ENCODE results near the gene PTPDC1.

PTPDC1 gene

GRCh38 chr9:94096819-94097577 is 12.7 kb downstream of the PTPDC1 start:
- H3K27me3 ChIP-seq (replicated peaks; ENCODE audit: control insufficient read depth, insufficient read depth, low read length) = no peaks in the 10 kb centered on the region
- no peak for DNase-seq (ENCODE audit: extremely low read depth, insufficient read length)
- no peak for TF ChIP-seq CTCF (IDR thresholded peaks at IDR 0.05; ENCODE audit: insufficient read depth, low read length, poor library complexity, severe bottlenecking)
- H3K36me3 ChIP-seq (ENCODE audit: control insufficient read depth, insufficient read depth, low read length) = no peaks in the 10 kb centered on the region
- H3K4me3 ChIP-seq (replicated peaks; ENCODE audit: low read depth, low read length) = no peak overlapping the region

DNA sequence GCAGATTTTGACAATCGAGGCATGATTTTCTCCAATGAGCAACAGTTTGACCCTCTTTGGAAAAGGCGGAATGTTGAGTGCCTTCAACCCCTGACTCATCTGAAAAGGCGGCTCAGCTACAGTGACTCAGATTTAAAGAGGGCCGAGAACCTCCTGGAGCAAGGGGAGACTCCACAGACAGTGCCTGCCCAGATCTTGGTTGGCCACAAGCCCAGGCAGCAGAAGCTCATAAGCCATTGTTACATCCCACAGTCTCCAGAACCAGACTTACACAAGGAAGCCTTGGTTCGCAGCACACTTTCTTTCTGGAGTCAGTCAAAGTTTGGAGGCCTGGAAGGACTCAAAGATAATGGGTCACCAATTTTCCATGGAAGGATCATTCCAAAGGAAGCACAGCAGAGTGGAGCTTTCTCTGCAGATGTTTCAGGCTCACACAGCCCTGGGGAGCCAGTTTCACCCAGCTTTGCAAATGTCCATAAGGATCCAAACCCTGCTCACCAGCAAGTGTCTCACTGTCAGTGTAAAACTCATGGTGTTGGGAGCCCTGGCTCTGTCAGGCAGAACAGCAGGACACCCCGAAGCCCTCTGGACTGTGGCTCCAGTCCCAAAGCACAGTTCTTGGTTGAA is 13.6 kb downstream of the PTPDC1 start:
- no peak for DNase-seq (ENCODE audit: extremely low read depth, insufficient read length)
- TF ChIP-seq CTCF (IDR thresholded peaks at IDR 0.05; ENCODE audit: insufficient read depth, low read length, poor library complexity, severe bottlenecking) = no peak
- no peaks in the 10 kb centered on the region for H3K27me3 ChIP-seq (replicated peaks; ENCODE audit: control insufficient read depth, insufficient read depth, low read length)
- no peak overlapping the region for H3K4me3 ChIP-seq (replicated peaks; ENCODE audit: low read depth, low read length)
- H3K36me3 ChIP-seq (ENCODE audit: control insufficient read depth, insufficient read depth, low read length) = no peaks in the 10 kb centered on the region

DNA sequence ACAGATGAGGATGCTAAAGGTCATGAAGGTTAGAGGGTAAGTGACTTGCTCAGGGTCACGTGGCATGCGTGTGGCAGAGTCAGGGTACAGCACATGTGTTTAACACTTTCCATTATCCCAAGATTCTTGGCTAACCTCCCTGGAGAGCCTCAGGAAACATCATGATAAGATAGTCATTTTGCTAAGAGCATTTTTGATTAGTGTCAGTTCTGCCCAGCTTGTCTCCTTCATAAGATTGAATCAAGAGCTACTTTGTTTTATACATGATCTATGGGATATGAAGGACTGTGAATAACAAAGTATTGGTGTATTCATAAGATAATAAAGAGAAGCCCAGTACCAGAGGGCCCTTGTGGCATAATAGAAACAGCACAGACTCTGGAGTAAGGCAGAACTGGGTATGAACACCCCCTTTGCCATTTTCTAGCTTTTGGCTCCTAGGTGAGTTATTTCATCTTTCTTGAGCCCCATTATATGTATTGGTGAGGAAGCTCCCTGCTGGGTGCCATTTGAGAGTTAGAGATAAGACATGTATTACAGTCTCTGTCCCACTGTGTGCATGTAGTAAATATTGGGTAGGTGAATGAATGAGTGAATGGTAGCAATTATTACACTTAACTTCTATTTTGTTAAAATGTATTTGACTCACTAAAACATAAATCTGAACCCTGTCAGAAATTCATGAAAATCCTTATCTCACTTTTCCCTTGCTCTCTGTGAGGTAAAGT is 16.1 kb downstream of the PTPDC1 start:
- TF ChIP-seq CTCF (IDR thresholded peaks at IDR 0.05; ENCODE audit: insufficient read depth, low read length, poor library complexity, severe bottlenecking) = no peak
- no peak for DNase-seq (ENCODE audit: extremely low read depth, insufficient read length)
- H3K4me3 ChIP-seq (replicated peaks; ENCODE audit: low read depth, low read length) = no peak overlapping the region
- H3K27me3 ChIP-seq (replicated peaks; ENCODE audit: control insufficient read depth, insufficient read depth, low read length) = no peaks in the 10 kb centered on the region
- H3K36me3 ChIP-seq (ENCODE audit: control insufficient read depth, insufficient read depth, low read length) = no peaks in the 10 kb centered on the region

GRCh38 chr9:94101162-94101853 is 17.0 kb downstream of the PTPDC1 start:
- Histone ChIP-seq H3K27me3 (replicated peaks; ENCODE audit: control insufficient read depth, insufficient read depth, low read length) (no peaks in the 10 kb centered on the region), H3K4me3 (replicated peaks; ENCODE audit: low read depth, low read length) (no peak overlapping the region), H3K36me3 (ENCODE audit: control insufficient read depth, insufficient read depth, low read length) (no peaks in the 10 kb centered on the region)
- no peak for TF ChIP-seq CTCF (IDR thresholded peaks at IDR 0.05; ENCODE audit: insufficient read depth, low read length, poor library complexity, severe bottlenecking)
- no peak for DNase-seq (ENCODE audit: extremely low read depth, insufficient read length)

DNA sequence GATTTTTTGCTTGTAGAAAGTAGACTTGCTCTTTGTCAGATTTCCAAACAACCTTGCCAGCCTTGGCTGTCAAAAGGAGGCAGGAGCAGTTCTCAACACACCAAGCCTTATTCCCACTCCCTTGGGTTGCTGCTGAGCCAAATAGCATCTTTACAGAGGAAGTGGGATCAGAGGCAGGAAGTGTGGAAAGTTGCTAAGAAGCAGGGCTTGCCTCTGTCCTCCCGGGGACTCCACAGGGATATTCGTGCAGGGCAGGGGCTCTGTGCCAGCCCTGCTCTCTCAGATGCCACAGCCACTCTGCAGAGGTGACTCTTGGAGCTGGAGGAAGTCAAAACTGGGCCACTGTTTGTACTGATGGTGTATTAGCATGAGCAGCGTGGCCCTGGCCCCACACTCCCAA is 24.3 kb downstream of the PTPDC1 start:
- Histone ChIP-seq H3K36me3 (ENCODE audit: control insufficient read depth, insufficient read depth, low read length) (no peaks in the 10 kb centered on the region), H3K4me3 (replicated peaks; ENCODE audit: low read depth, low read length) (no peak overlapping the region), H3K27me3 (replicated peaks; ENCODE audit: control insufficient read depth, insufficient read depth, low read length) (no peaks in the 10 kb centered on the region)
- no peak for TF ChIP-seq CTCF (IDR thresholded peaks at IDR 0.05; ENCODE audit: insufficient read depth, low read length, poor library complexity, severe bottlenecking)
- no peak for DNase-seq (ENCODE audit: extremely low read depth, insufficient read length)

All from GM06990 (cell line).